HL-60 (cell line): ENCODE results near the gene ARFGEF2.

Source experiments
- CTCF ChIP-seq: IDR thresholded peaks from one replicate; pipeline ENCODE4 v1.5.1; 2011; ENCODE audit warnings: low read length, control low read depth, inconsistent platforms; ENCODE audit not compliant: insufficient read depth
- GABPA ChIP-seq: IDR thresholded peaks from 2 replicates; pipeline ENCODE4 v1.6.1; 2012; ENCODE audit warnings: low read depth
- POLR2AphosphoS5 ChIP-seq: IDR thresholded peaks from 2 replicates; pipeline ENCODE4 v1.6.1; 2012; ENCODE audit warnings: low read depth
- REST ChIP-seq: IDR thresholded peaks from 2 replicates; pipeline ENCODE4 v1.6.1; 2012; ENCODE audit warnings: low read depth; ENCODE audit not compliant: insufficient replicate concordance

- TF ChIP-seq CTCF (no peak), POLR2AphosphoS5 (no peak), REST (no peak), GABPA (no peak)
Observed at GRCh38 chr20:48957053-48957481, 35.6 kb downstream of the ARFGEF2 start.
